Endothelial cell of umbilical vein (primary cell): Measurements from ENCODE around the gene TSSK6.

Experiments used
- CTCF ChIP-seq, 2 donors: IDR thresholded peaks; 1 replicate in 1 of 2; 2 replicates in 1 of 2; pipeline ENCODE4 v1.5.1; 2011; ENCODE audit warnings: low read length in 2 of 2, mild to moderate bottlenecking in 2 of 2, moderate library complexity in 2 of 2, control low read depth in 1 of 2, inconsistent platforms in 1 of 2, low read depth in 1 of 2; ENCODE audit not compliant: insufficient read depth in 1 of 2; ENCODE audit errors: extremely low read depth in 1 of 2
- POLR2A ChIP-seq: IDR thresholded peaks from 2 replicates; pipeline ENCODE4 v1.6.1; 2012; ENCODE audit warnings: low read depth, mild to moderate bottlenecking, control low read depth, low read length
- POLR2AphosphoS5 ChIP-seq: IDR thresholded peaks from 2 replicates; pipeline ENCODE4 v1.6.1; 2012; ENCODE audit warnings: low read depth, mild to moderate bottlenecking, control low read depth, low read length, moderate library complexity; ENCODE audit not compliant: insufficient read depth

- TF ChIP-seq POLR2AphosphoS5 (no peak), POLR2A (no peak), CTCF (IDR thresholded peaks at IDR 0.05; ENCODE audit: extremely low read depth in 1 of 2, insufficient read depth in 1 of 2, low read depth in 1 of 2, low read length in 2 of 2) (no peak)
Observed at GRCh38 chr19:19527674-19528625, 12.6 kb upstream of the TSSK6 start.
